Kidney (tissue), 14 donors: ENCODE measurements around the gene LRIT3. TPM values are rescaled to one million over a fixed set of nuclear protein-coding genes. Genes with fewer than 3 reads are reported as not detected.
A peak's percentile ranks its signal among the peaks of the same experiment; 100 is the strongest.

Experiments used
- DNase-seq, 5 donors: peaks; one replicate each; pipeline ENCODE4 v3.0.0-alpha.2; 2013 to 2020
- FAIRE-seq: peaks from 2 replicates; lab custom pipeline; 2012; peaks lifted over from hg19 to GRCh38; lab: Jason Lieb, UNC
- H3K27ac ChIP-seq, 2 donors: one replicate each; pipeline ENCODE4 v1.7.0; 2013; ENCODE audit warnings: low read depth in 2 of 2, low read length in 2 of 2, inconsistent platforms in 1 of 2
- H3K27me3 ChIP-seq: one replicate; pipeline ENCODE4 v1.7.1; 2013; ENCODE audit warnings: low read length, inconsistent platforms; ENCODE audit not compliant: control insufficient read depth, insufficient read depth
- H3K36me3 ChIP-seq, 3 donors: one replicate each; pipeline versions ENCODE4 v1.7.0 to v1.7.1; 2013; ENCODE audit warnings: low read length in 3 of 3, control low read depth in 1 of 3, inconsistent platforms in 1 of 3; ENCODE audit not compliant: insufficient read depth in 3 of 3, control insufficient read depth in 2 of 3
- H3K4me1 ChIP-seq, 3 donors: one replicate each; pipeline versions ENCODE4 v1.7.0 to v1.7.1; 2013; ENCODE audit warnings: low read length in 3 of 3, inconsistent platforms in 1 of 3, low read depth in 1 of 3; ENCODE audit not compliant: control insufficient read depth in 2 of 3, insufficient read depth in 2 of 3
- H3K4me3 ChIP-seq, 3 donors: one replicate each; pipeline versions ENCODE4 v1.7.0 to v1.8.1; 2013; ENCODE audit warnings: low read length in 3 of 3, control low read depth in 1 of 3, inconsistent platforms in 1 of 3
- H3K9ac ChIP-seq, 3 donors: one replicate each; pipeline versions ENCODE4 v1.7.0 to v1.7.1; 2013; ENCODE audit warnings: low read length in 3 of 3, control low read depth in 1 of 3, inconsistent platforms in 1 of 3
- H3K9me3 ChIP-seq, 3 donors: one replicate each; pipeline versions ENCODE4 v1.7.0 to v1.7.1; 2013; ENCODE audit warnings: low read length in 3 of 3, control low read depth in 1 of 3, inconsistent platforms in 1 of 3; ENCODE audit not compliant: control insufficient read depth in 2 of 3, insufficient read depth in 1 of 3
- CTCF ChIP-seq: IDR thresholded peaks from 3 replicates; pipeline ENCODE4 v1.5.1; 2012; ENCODE audit warnings: mild to moderate bottlenecking, moderate library complexity, borderline replicate concordance; ENCODE audit not compliant: insufficient read depth; ENCODE audit errors: extremely low read depth
- intact Hi-C: fragments of 100-400 bp; cut with DNase I; formaldehyde crosslinking; loops from one replicate; pipeline ENCODE4 v1.11.1; 2022
- polyA plus RNA-seq: library from polyadenylated mRNA; stranded (reverse); fragments of 350-450 nt; fragmentation: Illumina TruSeq; extraction: RNeasy Lipid Tissue Mini Kit (QIAGEN cat#74804); gene quantifications from one replicate; pipeline ENCODE4 v1.2.3, GENCODE V29; 2014; ENCODE audit warnings: low read depth, low replicate concordance; ENCODE audit not compliant: insufficient read depth
- total RNA-seq: library from RNA; stranded (reverse); fragmentation: NEBNext Ultra II Directional; extraction: Animal tissue kit (Norgen Biotek cat#: 25700); gene quantifications from one replicate; pipeline ENCODE4 v1.2.1, GENCODE V29; 2021
- donor health status: control.
- donor health status: control.
- donor health status: control.
- donor health status: control.
- donor health status: control.
- donor health status: DM: yes; HTN: yes; CAD: no.
- donor health status: Normal renal cell carcinoma (clear cell type).

The LRIT3 gene
- total and polyA plus RNA-seq, 2 donors from 2014 or later = 0.25 to 0.62 TPM

- H3K27me3 ChIP-seq = no peaks in the 10 kb centered on the region
- no peak for TF ChIP-seq CTCF
- DNase-seq = no peak
- no peak for FAIRE-seq
- H3K36me3 ChIP-seq = no peaks in the 10 kb centered on the region
- no peaks in the 10 kb centered on the region for H3K9me3 ChIP-seq
- H3K4me1 ChIP-seq = no peaks in the 10 kb centered on the region
- no peak overlapping the region for H3K4me3 ChIP-seq
- H3K27ac ChIP-seq = no peak overlapping the region
- intact Hi-C loops = no loop called here
- no peak overlapping the region for H3K9ac ChIP-seq
These were observed 10.9 kb upstream of the LRIT3 start for GRCh38 chr4:109836985-109837384.

GRCh38 chr4:109846395-109847098 is 1.4 kb upstream of the LRIT3 start:
- Histone ChIP-seq H3K4me1 (no peaks in the 10 kb centered on the region), H3K9ac (no peak overlapping the region), H3K27me3 (no peaks in the 10 kb centered on the region), H3K4me3 (no peak overlapping the region), H3K9me3 (no peaks in the 10 kb centered on the region), H3K36me3 (no peaks in the 10 kb centered on the region), H3K27ac (no peak overlapping the region)
- intact Hi-C loops = no loop called here
- TF ChIP-seq CTCF = no peak
- FAIRE-seq (no peak), DNase-seq (no peak)

- Histone ChIP-seq H3K27me3 (no peaks in the 10 kb centered on the region), H3K27ac (no peak overlapping the region), H3K36me3 (no peaks in the 10 kb centered on the region), H3K9me3 (no peaks in the 10 kb centered on the region), H3K9ac (no peak overlapping the region), H3K4me1 (no peaks in the 10 kb centered on the region), H3K4me3 (peak overlapping the region in 1 of 3 donors; percentile 9)
- DNase-seq (no peak), FAIRE-seq (no peak)
- intact Hi-C loops = no loop called here
- no peak for TF ChIP-seq CTCF
These were observed 594 bp downstream of the LRIT3 start for GRCh38 chr4:109848501-109848900.
